ENCODE measurements around the gene JAKMIP1.

DNA sequence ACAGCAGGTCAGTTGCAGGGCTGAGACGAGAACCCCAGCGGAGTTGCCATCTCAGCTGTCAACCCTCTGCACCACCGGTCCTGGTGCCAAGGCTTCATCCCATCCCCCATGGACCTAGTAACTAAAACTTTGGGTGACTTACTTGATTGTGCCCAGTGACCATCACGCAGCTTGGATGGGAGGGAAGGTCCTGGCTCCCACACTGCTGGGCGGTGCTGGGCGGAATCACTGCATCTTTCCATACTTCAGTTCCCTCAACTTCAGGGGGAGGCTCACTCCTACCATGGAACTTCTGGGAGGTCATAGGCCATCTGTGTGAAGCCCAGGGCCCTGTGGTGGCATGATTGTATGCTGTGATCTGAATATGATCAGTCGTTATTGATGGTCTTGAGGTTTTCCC is 26.2 kb upstream of the JAKMIP1 start:
- TF ChIP-seq, protein P1, sequence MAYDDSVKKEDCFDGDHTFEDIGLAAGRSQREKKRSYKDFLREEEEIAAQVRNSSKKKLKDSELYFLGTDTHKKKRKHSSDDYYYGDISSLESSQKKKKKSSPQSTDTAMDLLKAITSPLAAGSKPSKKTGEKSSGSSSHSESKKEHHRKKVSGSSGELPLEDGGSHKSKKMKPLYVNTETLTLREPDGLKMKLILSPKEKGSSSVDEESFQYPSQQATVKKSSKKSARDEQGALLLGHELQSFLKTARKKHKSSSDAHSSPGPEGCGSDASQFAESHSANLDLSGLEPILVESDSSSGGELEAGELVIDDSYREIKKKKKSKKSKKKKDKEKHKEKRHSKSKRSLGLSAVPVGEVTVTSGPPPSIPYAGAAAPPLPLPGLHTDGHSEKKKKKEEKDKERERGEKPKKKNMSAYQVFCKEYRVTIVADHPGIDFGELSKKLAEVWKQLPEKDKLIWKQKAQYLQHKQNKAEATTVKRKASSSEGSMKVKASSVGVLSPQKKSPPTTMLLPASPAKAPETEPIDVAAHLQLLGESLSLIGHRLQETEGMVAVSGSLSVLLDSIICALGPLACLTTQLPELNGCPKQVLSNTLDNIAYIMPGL (CRISPR knock-in tag; IDR thresholded peaks at IDR 0.05; ENCODE audit: borderline replicate concordance in 1 of 2, low read depth in 1 of 2), result no peak
- TF ChIP-seq, protein P2, sequence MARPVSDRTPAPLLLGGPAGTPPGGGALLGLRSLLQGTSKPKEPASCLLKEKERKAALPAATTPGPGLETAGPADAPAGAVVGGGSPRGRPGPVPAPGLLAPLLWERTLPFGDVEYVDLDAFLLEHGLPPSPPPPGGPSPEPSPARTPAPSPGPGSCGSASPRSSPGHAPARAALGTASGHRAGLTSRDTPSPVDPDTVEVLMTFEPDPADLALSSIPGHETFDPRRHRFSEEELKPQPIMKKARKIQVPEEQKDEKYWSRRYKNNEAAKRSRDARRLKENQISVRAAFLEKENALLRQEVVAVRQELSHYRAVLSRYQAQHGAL (CRISPR knock-in tag; IDR thresholded peaks at IDR 0.05; ENCODE audit: not compliant biosample characterization), result no peak
- TF ChIP-seq BHLHE40 (IDR thresholded peaks at IDR 0.05; ENCODE audit: low read length) (no peak), NBN (conservative IDR thresholded peaks at IDR 0.05) (no peak), KLF6 (CRISPR knock-in tag; IDR thresholded peaks at IDR 0.05) (no peak)
